Caco-2 (cell line): ENCODE data around the gene TSPAN32. TPM values are rescaled to one million over a fixed set of nuclear protein-coding genes. Genes with fewer than 3 reads are reported as not detected.

Source experiments
- BruUV-seq: library from RNA; stranded (reverse); fragments of 400-500 nt; replicated peaks from 2 replicates; lab custom pipeline; 2021; lab: Mats Ljungman, UMichigan
- CTCF ChIA-PET: fragments of 300-600 bp; sonication (Branson Sonifier 250); formaldehyde crosslinking; loops from one replicate; lab custom pipeline; 2022; ENCODE audit warnings: antibody characterized with exemption; lab: Charles Lee
- POLR2A ChIA-PET: fragments of 300-600 bp; sonication (Branson Sonifier 250); formaldehyde crosslinking; loops from one replicate; lab custom pipeline; 2022; ENCODE audit warnings: antibody characterized with exemption; lab: Charles Lee
- DNase-seq, 2 experiments: peaks; one replicate each; pipeline versions ENCODE4 v3.0.0 to v3.0.0-alpha.2; 2020 to 2022
- H3K27me3 ChIP-seq: replicated peaks from 2 replicates; pipeline ENCODE4 v1.6.0; 2011; ENCODE audit warnings: low read length; ENCODE audit not compliant: control insufficient read depth, insufficient read depth
- H3K36me3 ChIP-seq: 2 replicates; pipeline ENCODE4 v1.5.1; 2011; ENCODE audit warnings: low read length; ENCODE audit not compliant: control insufficient read depth, insufficient read depth
- H3K4me1 ChIP-seq: fragments of 250-450 bp; sonication (Bioruptor Pico); 2 replicates; pipeline ENCODE4 v1.5.1; 2020; ENCODE audit warnings: mild to moderate bottlenecking
- H3K4me3 ChIP-seq: 2 replicates; pipeline ENCODE4 v1.5.1; 2011; ENCODE audit warnings: low read depth, mild to moderate bottlenecking, control low read depth, low read length
- H3K9me3 ChIP-seq: fragments of 250-450 bp; sonication (Bioruptor Pico); 2 replicates; pipeline ENCODE4 v1.5.1; 2020; ENCODE audit warnings: mild to moderate bottlenecking, moderate library complexity
- H3K27ac Mint-ChIP-seq: one replicate; pipeline ENCODE4 v1.8.0; 2022; ENCODE audit warnings: mixed read lengths; ENCODE audit not compliant: unreplicated experiment
- H3K27me3 Mint-ChIP-seq: one replicate; pipeline ENCODE4 v1.8.0; 2022; ENCODE audit warnings: mixed read lengths; ENCODE audit not compliant: insufficient read depth, unreplicated experiment
- H3K36me3 Mint-ChIP-seq: one replicate; pipeline ENCODE4 v1.8.0; 2022; ENCODE audit warnings: mild to moderate bottlenecking, mixed read lengths; ENCODE audit not compliant: insufficient read depth, unreplicated experiment
- H3K4me1 Mint-ChIP-seq: one replicate; pipeline ENCODE4 v1.8.0; 2022; ENCODE audit warnings: low read depth, mixed read lengths; ENCODE audit not compliant: unreplicated experiment
- H3K4me3 Mint-ChIP-seq: one replicate; pipeline ENCODE4 v1.8.0; 2022; ENCODE audit warnings: mild to moderate bottlenecking, moderate library complexity, mixed read lengths; ENCODE audit not compliant: unreplicated experiment
- H3K9me3 Mint-ChIP-seq: one replicate; pipeline ENCODE4 v1.8.0; 2022; ENCODE audit warnings: mixed read lengths; ENCODE audit not compliant: unreplicated experiment
- CTCF ChIP-seq, 2 experiments: fragments of 200-600 bp in 1 of 2; IDR thresholded peaks; 1 replicate in 1 of 2; 2 replicates in 1 of 2; pipeline versions ENCODE4 v1.5.1 to v1.8.0; 2011 to 2022; ENCODE audit warnings: antibody characterized with exemption in 1 of 2, control low read depth in 1 of 2, inconsistent platforms in 1 of 2, low read depth in 1 of 2, low read length in 1 of 2, mild to moderate bottlenecking in 1 of 2, moderate library complexity in 1 of 2; ENCODE audit not compliant: insufficient read depth in 1 of 2, severe bottlenecking in 1 of 2, unreplicated experiment in 1 of 2
- intact Hi-C: fragments of 100-400 bp; cut with micrococcal nuclease; formaldehyde crosslinking; loops from one replicate; pipeline ENCODE4 v1.10.0; 2022; ENCODE audit not compliant: unreplicated experiment
- total RNA-seq: library from RNA; stranded (reverse); gene quantifications from 2 replicates; pipeline ENCODE4 v1.2.3, GENCODE V29; 2022

The TSPAN32 gene
- total RNA-seq, 1 experiment from 2014 or later: 1.2 TPM

- H3K36me3 ChIP-seq: peaks cover 3% of the 10 kb centered on the region; the same call in 1 of the 2 replicates
- no peak overlapping the region for H3K27ac Mint-ChIP-seq
- no peak for DNase-seq
- H3K4me1 Mint-ChIP-seq: peaks cover 10% of the 10 kb centered on the region
- H3K9me3 ChIP-seq: no peaks in the 10 kb centered on the region
- no peak overlapping the region for H3K4me3 ChIP-seq
- peaks cover 27% of the 10 kb centered on the region for H3K4me1 ChIP-seq
- no peaks in the 10 kb centered on the region for H3K27me3 ChIP-seq
- H3K9me3 Mint-ChIP-seq: no peaks in the 10 kb centered on the region
- peak overlapping the region; percentile 20 for H3K4me3 Mint-ChIP-seq
- BruUV-seq: no TSS peak
- H3K36me3 Mint-ChIP-seq: peaks cover 22% of the 10 kb centered on the region
- POLR2A ChIA-PET: no interaction called here
- CTCF ChIA-PET: no interaction called here
- no peak for TF ChIP-seq CTCF (IDR thresholded peaks at IDR 0.05; ENCODE audit: insufficient read depth in 1 of 2, low read depth in 1 of 2, low read length in 1 of 2, severe bottlenecking in 1 of 2, unreplicated experiment in 1 of 2)
- intact Hi-C loops: no loop called here
- H3K27me3 Mint-ChIP-seq: no peaks in the 10 kb centered on the region
These were observed 29.4 kb upstream of the TSPAN32 start for GRCh38 chr11:2272228-2272945.

GRCh38 chr11:2272946-2273280, 28.9 kb upstream of the TSPAN32 start:
- Mint-ChIP-seq H3K27me3 (no peaks in the 10 kb centered on the region), H3K9me3 (no peaks in the 10 kb centered on the region), H3K4me3 (peak overlapping the region; percentile 20), H3K36me3 (peaks cover 17% of the 10 kb centered on the region), H3K27ac (no peak overlapping the region), H3K4me1 (peaks cover 8% of the 10 kb centered on the region)
- POLR2A ChIA-PET: no interaction called here
- CTCF ChIA-PET: no interaction called here
- no TSS peak for BruUV-seq
- no peak overlapping the region for H3K4me3 ChIP-seq
- H3K9me3 ChIP-seq: no peaks in the 10 kb centered on the region
- peaks cover 23% of the 10 kb centered on the region for H3K4me1 ChIP-seq
- TF ChIP-seq CTCF (IDR thresholded peaks at IDR 0.05; ENCODE audit: insufficient read depth in 1 of 2, low read depth in 1 of 2, low read length in 1 of 2, severe bottlenecking in 1 of 2, unreplicated experiment in 1 of 2): no peak
- H3K36me3 ChIP-seq: peaks cover 3% of the 10 kb centered on the region; the same call in 1 of the 2 replicates
- H3K27me3 ChIP-seq: no peaks in the 10 kb centered on the region
- intact Hi-C loops: no loop called here
- no peak for DNase-seq

GRCh38 chr11:2273311-2273710, 28.5 kb upstream of the TSPAN32 start:
- H3K9me3 ChIP-seq: no peaks in the 10 kb centered on the region
- peaks cover 14% of the 10 kb centered on the region for H3K36me3 Mint-ChIP-seq
- DNase-seq: no peak
- peaks cover 4% of the 10 kb centered on the region for H3K4me1 Mint-ChIP-seq
- intact Hi-C loops: no loop called here
- H3K9me3 Mint-ChIP-seq: no peaks in the 10 kb centered on the region
- TF ChIP-seq CTCF (IDR thresholded peaks at IDR 0.05; ENCODE audit: insufficient read depth in 1 of 2, low read depth in 1 of 2, low read length in 1 of 2, severe bottlenecking in 1 of 2, unreplicated experiment in 1 of 2): no peak
- ChIA-PET CTCF (no interaction called here), POLR2A (no interaction called here)
- H3K36me3 ChIP-seq: peaks cover 2% of the 10 kb centered on the region; the same call in 1 of the 2 replicates
- no peak overlapping the region for H3K4me3 ChIP-seq
- no peaks in the 10 kb centered on the region for H3K27me3 ChIP-seq
- no peak overlapping the region for H3K4me3 Mint-ChIP-seq
- no TSS peak for BruUV-seq
- H3K27me3 Mint-ChIP-seq: no peaks in the 10 kb centered on the region
- H3K27ac Mint-ChIP-seq: no peak overlapping the region
- peaks cover 19% of the 10 kb centered on the region for H3K4me1 ChIP-seq
